Nephron (organoid): ENCODE measurements around the gene DIPK1C.

ENCODE experiments used
- H3K27ac Mint-ChIP-seq, 3 experiments: 2 replicates each; pipeline ENCODE4 v1.8.0; 2020; ENCODE audit warnings: mixed read lengths in 3 of 3, mild to moderate bottlenecking in 2 of 3, moderate library complexity in 1 of 3
- H3K27me3 Mint-ChIP-seq: 2 replicates; pipeline ENCODE4 v1.8.0; 2021; ENCODE audit warnings: low read depth, mild to moderate bottlenecking, moderate library complexity, mixed read lengths
- H3K36me3 Mint-ChIP-seq: 2 replicates; pipeline ENCODE4 v1.8.0; 2020; ENCODE audit warnings: low read depth, mixed read lengths
- H3K4me1 Mint-ChIP-seq: 2 replicates; pipeline ENCODE4 v1.8.0; 2020; ENCODE audit warnings: mixed read lengths
- H3K4me3 Mint-ChIP-seq, 3 experiments: 2 replicates each; pipeline ENCODE4 v1.8.0; 2020; ENCODE audit warnings: mild to moderate bottlenecking in 3 of 3, mixed read lengths in 3 of 3, moderate library complexity in 2 of 3
- H3K9me3 Mint-ChIP-seq: 2 replicates; pipeline ENCODE4 v1.8.0; 2020; ENCODE audit warnings: mixed read lengths
- TF ChIP-seq, protein P1 (sequence below), 3 experiments: fragments of 200-600 bp; sonication (generic); IDR thresholded peaks; one replicate each; pipeline ENCODE4 v1.5.0; 2021; ENCODE audit warnings: antibody characterized with exemption in 3 of 3; ENCODE audit not compliant: unreplicated experiment in 3 of 3

Gene DIPK1C

DNA sequence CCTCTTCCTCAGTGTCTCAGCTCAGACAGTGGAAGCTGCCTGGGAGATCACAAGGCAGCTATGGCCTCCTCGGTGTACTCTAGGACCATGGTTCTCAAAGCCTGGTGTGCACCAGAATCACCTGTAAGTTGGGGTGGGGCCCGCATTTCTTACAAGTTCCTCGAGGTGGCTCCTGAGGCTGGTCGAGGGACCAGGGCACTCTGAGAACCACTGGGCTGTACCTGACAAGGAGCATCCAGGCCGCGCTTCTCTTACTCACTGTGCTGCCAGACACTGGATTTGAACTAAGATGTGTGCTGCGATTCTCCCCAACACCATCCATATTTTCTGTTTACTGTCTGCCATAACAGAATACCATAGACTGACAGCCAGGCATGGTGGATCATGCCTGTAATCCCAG, 59.5 kb downstream of the DIPK1C start:
- Mint-ChIP-seq H3K4me3 (no peak overlapping the region), H3K9me3 (no peaks in the 10 kb centered on the region), H3K36me3 (no peaks in the 10 kb centered on the region), H3K4me1 (peaks cover 41% of the 10 kb centered on the region), H3K27ac (peak overlapping the region in 2 of 3 experiments; percentile 90 to 92), H3K27me3 (peaks cover 25% of the 10 kb centered on the region)
- TF ChIP-seq, protein P1, sequence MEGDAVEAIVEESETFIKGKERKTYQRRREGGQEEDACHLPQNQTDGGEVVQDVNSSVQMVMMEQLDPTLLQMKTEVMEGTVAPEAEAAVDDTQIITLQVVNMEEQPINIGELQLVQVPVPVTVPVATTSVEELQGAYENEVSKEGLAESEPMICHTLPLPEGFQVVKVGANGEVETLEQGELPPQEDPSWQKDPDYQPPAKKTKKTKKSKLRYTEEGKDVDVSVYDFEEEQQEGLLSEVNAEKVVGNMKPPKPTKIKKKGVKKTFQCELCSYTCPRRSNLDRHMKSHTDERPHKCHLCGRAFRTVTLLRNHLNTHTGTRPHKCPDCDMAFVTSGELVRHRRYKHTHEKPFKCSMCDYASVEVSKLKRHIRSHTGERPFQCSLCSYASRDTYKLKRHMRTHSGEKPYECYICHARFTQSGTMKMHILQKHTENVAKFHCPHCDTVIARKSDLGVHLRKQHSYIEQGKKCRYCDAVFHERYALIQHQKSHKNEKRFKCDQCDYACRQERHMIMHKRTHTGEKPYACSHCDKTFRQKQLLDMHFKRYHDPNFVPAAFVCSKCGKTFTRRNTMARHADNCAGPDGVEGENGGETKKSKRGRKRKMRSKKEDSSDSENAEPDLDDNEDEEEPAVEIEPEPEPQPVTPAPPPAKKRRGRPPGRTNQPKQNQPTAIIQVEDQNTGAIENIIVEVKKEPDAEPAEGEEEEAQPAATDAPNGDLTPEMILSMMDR (IDR thresholded peaks at IDR 0.05; ENCODE audit: unreplicated experiment in 3 of 3): no peak

- peaks cover 41% of the 10 kb centered on the region for H3K4me1 Mint-ChIP-seq
- peaks cover 27% of the 10 kb centered on the region for H3K27me3 Mint-ChIP-seq
- no peaks in the 10 kb centered on the region for H3K9me3 Mint-ChIP-seq
- H3K36me3 Mint-ChIP-seq: no peaks in the 10 kb centered on the region
- TF ChIP-seq, protein P1 (IDR thresholded peaks at IDR 0.05; ENCODE audit: unreplicated experiment in 3 of 3): no peak
- H3K27ac Mint-ChIP-seq: peak overlapping the region; percentile 90 to 95 (median 92)
- H3K4me3 Mint-ChIP-seq: peak overlapping the region in 2 of 3 experiments; percentile 18 to 28
These were observed 60.6 kb downstream of the DIPK1C start for GRCh38 chr18:74396171-74397169.

GRCh38 chr18:74395648-74396154, 61.4 kb downstream of the DIPK1C start:
- peaks cover 27% of the 10 kb centered on the region for H3K27me3 Mint-ChIP-seq
- no peaks in the 10 kb centered on the region for H3K9me3 Mint-ChIP-seq
- peak overlapping the region in 1 of 3 experiments; percentile 41 for H3K4me3 Mint-ChIP-seq
- H3K36me3 Mint-ChIP-seq: no peaks in the 10 kb centered on the region
- H3K4me1 Mint-ChIP-seq: peaks cover 46% of the 10 kb centered on the region
- TF ChIP-seq, protein P1 (IDR thresholded peaks at IDR 0.05; ENCODE audit: unreplicated experiment in 3 of 3): no peak
- peak overlapping the region; percentile 90 to 95 (median 92) for H3K27ac Mint-ChIP-seq

- Mint-ChIP-seq H3K4me3 (no peak overlapping the region), H3K27me3 (peaks cover 26% of the 10 kb centered on the region), H3K36me3 (no peaks in the 10 kb centered on the region), H3K9me3 (no peaks in the 10 kb centered on the region), H3K4me1 (peaks cover 46% of the 10 kb centered on the region), H3K27ac (peak overlapping the region in 2 of 3 experiments; percentile 17 to 54)
- TF ChIP-seq, protein P1 (IDR thresholded peaks at IDR 0.05; ENCODE audit: unreplicated experiment in 3 of 3): no peak
These were observed 62.1 kb downstream of the DIPK1C start for GRCh38 chr18:74395006-74395405.

DNA sequence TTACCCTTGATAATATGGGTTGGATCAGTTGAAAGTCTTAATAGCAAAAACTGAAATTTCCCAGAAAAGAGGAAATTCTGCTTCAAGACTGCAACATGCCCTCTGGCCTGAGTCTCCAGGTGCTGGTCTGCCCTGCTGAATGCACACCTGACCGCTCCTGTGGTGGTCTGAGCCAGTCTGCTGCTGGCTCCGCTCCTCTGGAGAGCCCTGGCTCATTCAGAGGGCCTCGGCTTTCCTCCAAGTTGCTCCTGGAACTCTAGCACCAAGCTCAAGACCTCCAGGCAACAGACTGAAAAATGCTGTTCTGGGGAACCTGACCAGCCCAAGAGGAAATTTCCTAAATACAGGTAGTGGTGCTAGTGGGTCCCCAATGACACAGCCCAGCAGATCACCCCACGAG, 64.8 kb downstream of the DIPK1C start:
- no peaks in the 10 kb centered on the region for H3K36me3 Mint-ChIP-seq
- H3K4me3 Mint-ChIP-seq: no peak overlapping the region
- H3K4me1 Mint-ChIP-seq: peaks cover 55% of the 10 kb centered on the region

More for the DNA sequence above, 64.8 kb downstream of the DIPK1C start:
- Mint-ChIP-seq H3K9me3 (no peaks in the 10 kb centered on the region), H3K27ac (no peak overlapping the region), H3K27me3 (peaks cover 22% of the 10 kb centered on the region)
- TF ChIP-seq, protein P1 (IDR thresholded peaks at IDR 0.05; ENCODE audit: unreplicated experiment in 3 of 3): no peak
